ENCODE measurements around the gene TBC1D25. TPM values are rescaled to one million over a fixed set of nuclear protein-coding genes. Genes with fewer than 3 reads are reported as not detected.

TBC1D25 gene
- total and polyA plus RNA-seq, 7 donors, result 5.8 to 14.6 (median 10.4) TPM

DNA sequence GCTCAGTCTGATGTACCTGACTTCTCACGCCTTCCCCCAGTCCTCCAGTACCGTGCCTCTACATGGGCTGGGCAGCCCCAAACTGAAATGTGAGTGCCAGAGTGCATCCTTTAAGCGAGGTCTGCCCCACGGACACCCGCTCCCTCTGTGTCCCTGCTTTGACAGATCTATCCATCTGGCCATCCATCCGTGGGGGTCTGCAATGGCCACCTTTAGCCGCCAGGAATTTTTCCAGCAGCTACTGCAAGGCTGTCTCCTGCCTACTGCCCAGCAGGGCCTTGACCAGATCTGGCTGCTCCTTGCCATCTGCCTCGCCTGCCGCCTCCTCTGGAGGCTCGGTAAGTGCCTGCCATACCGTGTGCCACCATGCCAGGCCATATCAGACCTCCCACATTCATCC is 29.9 kb upstream of the TBC1D25 start:
- Histone ChIP-seq H3K36me3 (no peaks in the 10 kb centered on the region), H3K4me1 (peaks cover 0 to 14% (median 8%) of the 10 kb centered on the region in 4 donors), H3K27me3 (no peaks in the 10 kb centered on the region), H3K9me3 (no peaks in the 10 kb centered on the region), H3K4me3 (peak overlapping the region; percentile 62 to 83 (median 71)), H3K27ac (peak overlapping the region in 1 of 4 donors; percentile 83)
- DNase-seq, result no peak
- TF ChIP-seq POLR2A (IDR thresholded peaks at IDR 0.05) (no peak), EP300 (IDR thresholded peaks at IDR 0.05) (no peak), POLR2AphosphoS5 (IDR thresholded peaks at IDR 0.05) (no peak), CTCF (IDR thresholded peaks at IDR 0.05) (no peak)
- WGBS, 2 donors, result 76 to 78% methylated on average over 11 of the region's 11 CpGs
- intact Hi-C loops (cut with DNase I), result loop anchor here (2.0 kb wide), 1 partner anchor 33 kb away; the partner anchor contains the start of gene FTSJ1

- Histone ChIP-seq H3K27ac (no peak overlapping the region), H3K4me1 (peaks cover 0 to 14% (median 8%) of the 10 kb centered on the region in 4 donors), H3K4me3 (no peak overlapping the region), H3K36me3 (peaks cover 0 to 7% (median 0%) of the 10 kb centered on the region in 4 donors), H3K9me3 (no peaks in the 10 kb centered on the region), H3K27me3 (no peaks in the 10 kb centered on the region)
- DNase-seq, result no peak
- intact Hi-C loops (cut with DNase I), result no loop called here
- 62 to 82% methylated on average over 4 of the region's 4 CpGs for WGBS, 2 donors
- TF ChIP-seq EP300 (IDR thresholded peaks at IDR 0.05) (no peak), CTCF (IDR thresholded peaks at IDR 0.05) (no peak), POLR2A (IDR thresholded peaks at IDR 0.05) (no peak), POLR2AphosphoS5 (IDR thresholded peaks at IDR 0.05) (no peak)
Measured at GRCh38 chrX:48511560-48511959, 28.0 kb upstream of the TBC1D25 start.

GRCh38 chrX:48512371-48512935 is 27.1 kb upstream of the TBC1D25 start:
- H3K9me3 ChIP-seq, result no peaks in the 10 kb centered on the region
- TF ChIP-seq POLR2A (IDR thresholded peaks at IDR 0.05), result no peak
- no peak for TF ChIP-seq POLR2AphosphoS5 (IDR thresholded peaks at IDR 0.05)
- no peak for TF ChIP-seq EP300 (IDR thresholded peaks at IDR 0.05)
- TF ChIP-seq CTCF (IDR thresholded peaks at IDR 0.05), result no peak
- no peak overlapping the region for H3K4me3 ChIP-seq
- intact Hi-C loops (cut with DNase I), result no loop called here
- no peak overlapping the region for H3K27ac ChIP-seq
- DNase-seq, result no peak
- WGBS, 2 donors, result 96% methylated on average over 20 of the region's 20 CpGs
- no peaks in the 10 kb centered on the region for H3K27me3 ChIP-seq
- H3K36me3 ChIP-seq, result peaks cover 0 to 7% (median 0%) of the 10 kb centered on the region in 4 donors
- peaks cover 0 to 14% (median 8%) of the 10 kb centered on the region in 4 donors for H3K4me1 ChIP-seq

DNA sequence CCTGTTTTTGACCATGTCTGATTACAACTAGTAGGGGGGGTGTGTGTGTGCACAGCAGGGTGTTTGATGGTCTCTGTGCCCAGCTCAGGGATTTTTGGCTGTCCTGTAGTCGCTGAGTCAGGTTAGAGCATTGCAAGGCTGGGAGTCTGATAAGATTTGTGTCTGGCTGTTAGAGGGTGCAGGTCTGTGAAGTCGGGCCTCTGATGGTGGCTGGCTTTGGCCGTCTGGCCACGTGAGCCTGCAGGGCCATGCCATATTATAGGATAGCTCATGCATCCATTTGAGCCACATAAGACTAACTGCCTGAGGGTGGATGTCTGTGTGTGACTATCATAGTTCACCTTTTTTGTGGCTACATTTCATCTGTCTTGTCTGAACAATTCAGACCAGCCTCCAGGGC is 25.8 kb upstream of the TBC1D25 start:
- DNase-seq, result no peak
- TF ChIP-seq POLR2A (IDR thresholded peaks at IDR 0.05) (no peak), POLR2AphosphoS5 (IDR thresholded peaks at IDR 0.05) (no peak), CTCF (IDR thresholded peaks at IDR 0.05) (no peak), EP300 (IDR thresholded peaks at IDR 0.05) (no peak)
- Histone ChIP-seq H3K36me3 (peaks cover 0 to 7% (median 0%) of the 10 kb centered on the region in 4 donors), H3K27me3 (no peaks in the 10 kb centered on the region), H3K4me3 (no peak overlapping the region), H3K27ac (no peak overlapping the region), H3K4me1 (peaks cover 0 to 9% (median 7%) of the 10 kb centered on the region in 4 donors), H3K9me3 (no peaks in the 10 kb centered on the region)
- whole genome bisulfite sequencing, 2 donors, result 88 to 92% methylated on average over 4 of the region's 4 CpGs
- intact Hi-C loops (cut with DNase I), result no loop called here
